Lower leg skin (tissue), 3 donors: ENCODE results near the gene CPSF4L.

ENCODE experiments used
- CTCF ChIP-seq, 3 donors: fragments of 450-650 bp; IDR thresholded peaks; one replicate each; pipeline ENCODE4 v1.5.1; 2016; ENCODE audit warnings: antibody characterized with exemption in 3 of 3, mild to moderate bottlenecking in 3 of 3, moderate library complexity in 2 of 3
- POLR2A ChIP-seq, 2 donors: fragments of 450-650 bp; IDR thresholded peaks; one replicate each; pipeline ENCODE4 v1.6.1; 2016 to 2017; ENCODE audit warnings: antibody characterized with exemption in 2 of 2, mild to moderate bottlenecking in 1 of 2, moderate library complexity in 1 of 2

- TF ChIP-seq CTCF (IDR thresholded peaks at IDR 0.05) = no peak
- TF ChIP-seq POLR2A (IDR thresholded peaks at IDR 0.05) = no peak
These were observed 31.4 kb upstream of the CPSF4L start for GRCh38 chr17:73293031-73293430.
